B cell (primary cell): ENCODE measurements around the gene SALL3. TPM values are rescaled to one million over a fixed set of nuclear protein-coding genes. Genes with fewer than 3 reads are reported as not detected.

ENCODE experiments used
- ATAC-seq: fragments of 200-7000 bp; cut with Tn5 transposase; one replicate; pipeline ENCODE4 v1.10.0; 2021; ENCODE audit warnings: low read depth, mild to moderate bottlenecking, moderate number of reproducible peaks, moderate library complexity
- CTCF ChIA-PET: fragments of 350-600 bp; sonication (Branson Sonifier 250); formaldehyde crosslinking; loops from one replicate; lab custom pipeline; 2021; ENCODE audit warnings: antibody characterized with exemption, inconsistent platforms; lab: Charles Lee
- POLR2A ChIA-PET: fragments of 350-600 bp; sonication (Branson Sonifier 250); formaldehyde crosslinking; loops from one replicate; lab custom pipeline; 2021; ENCODE audit warnings: antibody characterized with exemption; lab: Charles Lee
- DNase-seq: peaks from one replicate; pipeline ENCODE4 v3.0.0; 2013
- H2AFZ ChIP-seq: 2 replicates; pipeline ENCODE4 v1.6.1; 2012; ENCODE audit warnings: mild to moderate bottlenecking, low read depth, low read length; ENCODE audit not compliant: insufficient read depth, poor library complexity, severe bottlenecking
- H3K27ac ChIP-seq, 2 donors: 1 replicate in 1 of 2; 2 replicates in 1 of 2; pipeline ENCODE4 v1.5.1; 2012 to 2013; ENCODE audit warnings: low read length in 2 of 2, mild to moderate bottlenecking in 2 of 2, moderate library complexity in 1 of 2
- H3K27me3 ChIP-seq, 4 experiments: fragments of 200-600 bp in 1 of 4; sonication (generic) in 1 of 4; replicated peaks in 1 of 4; 1 replicate in 2 of 4; 2 replicates in 2 of 4; pipeline versions ENCODE4 v1.6.1 to v1.7.0; 2013 to 2016; ENCODE audit warnings: low read length in 3 of 4, mild to moderate bottlenecking in 2 of 4, mixed read lengths in 1 of 4, moderate library complexity in 1 of 4; ENCODE audit not compliant: insufficient read depth in 4 of 4, control insufficient read depth in 3 of 4; ENCODE audit errors: control extremely low read depth in 1 of 4
- H3K36me3 ChIP-seq, 2 experiments: replicated peaks in 1 of 2; 1 replicate in 1 of 2; 2 replicates in 1 of 2; pipeline versions ENCODE4 v1.6.1 to v1.7.1; 2013; ENCODE audit warnings: low read length in 1 of 2; ENCODE audit not compliant: insufficient read depth in 2 of 2, control insufficient read depth in 1 of 2; ENCODE audit errors: control extremely low read depth in 1 of 2, extremely low read depth in 1 of 2
- H3K4me1 ChIP-seq, 2 donors: fragments of 200-600 bp in 1 of 2; sonication (generic) in 1 of 2; 1 replicate in 1 of 2; 2 replicates in 1 of 2; pipeline versions ENCODE4 v1.5.1 to v1.6.1; 2013 to 2017; ENCODE audit warnings: low read length in 2 of 2; ENCODE audit not compliant: control insufficient read depth in 2 of 2, insufficient read depth in 2 of 2
- H3K4me2 ChIP-seq: replicated peaks from 2 replicates; pipeline ENCODE3; 2012; ENCODE audit warnings: mild to moderate bottlenecking, low read depth, low read length; ENCODE audit not compliant: poor library complexity, severe bottlenecking
- H3K4me3 ChIP-seq, 5 experiments: fragments of 200-600 bp in 1 of 5; sonication (generic) in 1 of 5; 1 replicate in 3 of 5; 2 replicates in 2 of 5; pipeline versions ENCODE4 v1.5.1 to v1.7.0; 2011 to 2016; ENCODE audit warnings: low read length in 4 of 5, mild to moderate bottlenecking in 4 of 5, low read depth in 2 of 5, control low read depth in 1 of 5, moderate library complexity in 1 of 5; ENCODE audit not compliant: insufficient read depth in 1 of 5; ENCODE audit errors: control extremely low read depth in 1 of 5, extremely low read depth in 1 of 5
- H3K79me2 ChIP-seq: fragments of 200-600 bp; sonication (generic); one replicate; pipeline ENCODE4 v1.6.0; 2016; ENCODE audit warnings: low read length; ENCODE audit not compliant: control insufficient read depth, insufficient read depth
- H3K9ac ChIP-seq: fragments of 200-600 bp; sonication (generic); 2 replicates; pipeline ENCODE4 v1.6.1; 2017; ENCODE audit warnings: mild to moderate bottlenecking, low read length, moderate library complexity
- H3K9me3 ChIP-seq, 3 donors: one replicate each; pipeline versions ENCODE4 v1.6.1 to v1.7.1; 2013; ENCODE audit warnings: low read length in 2 of 3; ENCODE audit not compliant: control insufficient read depth in 2 of 3, insufficient read depth in 1 of 3; ENCODE audit errors: control extremely low read depth in 1 of 3
- H4K20me1 ChIP-seq: 2 replicates; pipeline ENCODE4 v1.6.0; 2012; ENCODE audit warnings: mild to moderate bottlenecking, low read length; ENCODE audit not compliant: insufficient read depth, control insufficient read depth, poor library complexity, severe bottlenecking
- H3K27ac Mint-ChIP-seq: one replicate; pipeline ENCODE4 v1.8.0; 2021; ENCODE audit warnings: mixed read lengths
- H3K27me3 Mint-ChIP-seq: one replicate; pipeline ENCODE4 v1.8.0; 2021; ENCODE audit warnings: mixed read lengths
- H3K4me1 Mint-ChIP-seq: one replicate; pipeline ENCODE4 v1.8.0; 2021; ENCODE audit warnings: mixed read lengths
- H3K4me3 Mint-ChIP-seq: one replicate; pipeline ENCODE4 v1.8.0; 2021; ENCODE audit warnings: mixed read lengths
- H3K9me3 Mint-ChIP-seq: one replicate; pipeline ENCODE4 v1.8.0; 2022; ENCODE audit warnings: mixed read lengths; ENCODE audit not compliant: insufficient read depth
- EZH2 ChIP-seq: IDR thresholded peaks from 2 replicates; pipeline ENCODE4 v1.6.1; 2012; ENCODE audit warnings: borderline replicate concordance, low read depth, mild to moderate bottlenecking, moderate library complexity, low read length; ENCODE audit not compliant: insufficient read depth, poor library complexity, severe bottlenecking
- WGBS: methylation state at CpG from one replicate; pipeline ENCODE4 v1.1.5; 2013; ENCODE audit warnings: missing lambda C conversion rate; ENCODE audit not compliant: insufficient coverage; 5-methylcytosine and 5-hydroxymethylcytosine counted together
- intact Hi-C: fragments of 100-400 bp; cut with micrococcal nuclease; formaldehyde crosslinking; loops from one replicate; pipeline ENCODE4 v1.10.0; 2022
- polyA plus RNA-seq: library from polyadenylated mRNA; depleted of rRNA; stranded (reverse); fragments of >200 nt; gene quantifications from 2 replicates; pipeline ENCODE4 v1.2.3, GENCODE V29; 2012
- total RNA-seq, 2 donors: library from RNA; stranded (reverse); fragments of 120-200 nt in 1 of 2; gene quantifications; 1 replicate in 1 of 2; 2 replicates in 1 of 2; pipeline versions ENCODE4 v1.2.3 to v1.2.4, GENCODE V29; 2013 to 2022
- TF ChIP-seq, protein P1 (sequence below): fragments of 200-600 bp; IDR thresholded peaks from one replicate; pipeline ENCODE4 v1.8.0; 2022; ENCODE audit warnings: antibody characterized with exemption, mild to moderate bottlenecking

The SALL3 gene
- total and polyA plus RNA-seq, 2 donors (not counting 1 experiment from before 2014, with no cell fraction given): not detected

- H3K4me3 Mint-ChIP-seq: no peak overlapping the region
- DNase-seq: no peak
- Histone ChIP-seq H3K36me3 (no peaks in the 10 kb centered on the region), H4K20me1 (no peaks in the 10 kb centered on the region), H3K4me3 (no peak overlapping the region), H3K4me1 (no peaks in the 10 kb centered on the region), H3K4me2 (no peak overlapping the region), H2AFZ (no peak overlapping the region), H3K27me3 (no peaks in the 10 kb centered on the region), H3K9ac (no peak overlapping the region), H3K27ac (no peak overlapping the region), H3K9me3 (peaks cover 0 to 21% (median 0%) of the 10 kb centered on the region in 3 donors), H3K79me2 (no peaks in the 10 kb centered on the region)
- CTCF ChIA-PET: no interaction called here
- H3K4me1 Mint-ChIP-seq: no peaks in the 10 kb centered on the region
- TF ChIP-seq, protein P1, sequence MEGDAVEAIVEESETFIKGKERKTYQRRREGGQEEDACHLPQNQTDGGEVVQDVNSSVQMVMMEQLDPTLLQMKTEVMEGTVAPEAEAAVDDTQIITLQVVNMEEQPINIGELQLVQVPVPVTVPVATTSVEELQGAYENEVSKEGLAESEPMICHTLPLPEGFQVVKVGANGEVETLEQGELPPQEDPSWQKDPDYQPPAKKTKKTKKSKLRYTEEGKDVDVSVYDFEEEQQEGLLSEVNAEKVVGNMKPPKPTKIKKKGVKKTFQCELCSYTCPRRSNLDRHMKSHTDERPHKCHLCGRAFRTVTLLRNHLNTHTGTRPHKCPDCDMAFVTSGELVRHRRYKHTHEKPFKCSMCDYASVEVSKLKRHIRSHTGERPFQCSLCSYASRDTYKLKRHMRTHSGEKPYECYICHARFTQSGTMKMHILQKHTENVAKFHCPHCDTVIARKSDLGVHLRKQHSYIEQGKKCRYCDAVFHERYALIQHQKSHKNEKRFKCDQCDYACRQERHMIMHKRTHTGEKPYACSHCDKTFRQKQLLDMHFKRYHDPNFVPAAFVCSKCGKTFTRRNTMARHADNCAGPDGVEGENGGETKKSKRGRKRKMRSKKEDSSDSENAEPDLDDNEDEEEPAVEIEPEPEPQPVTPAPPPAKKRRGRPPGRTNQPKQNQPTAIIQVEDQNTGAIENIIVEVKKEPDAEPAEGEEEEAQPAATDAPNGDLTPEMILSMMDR: no peak
- TF ChIP-seq EZH2: no peak
- POLR2A ChIA-PET: no interaction called here
- peaks cover 2% of the 10 kb centered on the region for H3K9me3 Mint-ChIP-seq
- intact Hi-C loops: no loop called here
- no peak for ATAC-seq
- no peaks in the 10 kb centered on the region for H3K27me3 Mint-ChIP-seq
- no peak overlapping the region for H3K27ac Mint-ChIP-seq
- 94% methylated on average over 12 of the region's 14 CpGs for WGBS
Observed at GRCh38 chr18:78957140-78957539, 22.5 kb upstream of the SALL3 start.

DNA sequence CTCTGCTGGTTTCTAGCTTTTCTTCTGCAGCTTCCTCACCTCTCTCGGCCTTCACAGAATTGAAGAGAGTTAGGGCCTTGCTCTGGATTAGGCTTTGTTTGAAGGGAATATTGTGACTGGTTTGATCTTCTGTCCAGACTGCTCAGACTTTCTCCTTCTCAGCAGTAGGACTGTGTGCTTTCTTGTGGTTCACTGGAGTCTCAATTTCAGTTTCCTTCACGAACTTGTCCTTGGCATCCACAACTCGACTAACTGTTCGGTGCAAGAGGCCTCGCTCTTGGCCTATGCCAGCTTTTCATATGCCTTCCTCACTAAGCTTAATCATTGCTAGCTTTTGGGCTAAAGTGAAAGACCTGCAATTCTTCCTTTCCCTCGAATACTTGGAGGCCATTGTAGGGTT lies 18.9 kb upstream of the SALL3 start:
- DNase-seq: no peak
- H3K27me3 ChIP-seq: no peaks in the 10 kb centered on the region
- intact Hi-C loops: no loop called here
- H3K4me3 ChIP-seq: no peak overlapping the region
- H3K9ac ChIP-seq: no peak overlapping the region
- TF ChIP-seq, protein P1: no peak
- TF ChIP-seq EZH2: no peak
- peaks cover 0 to 19% (median 0%) of the 10 kb centered on the region in 3 donors for H3K9me3 ChIP-seq
- no peaks in the 10 kb centered on the region for H3K4me1 ChIP-seq
- H2AFZ ChIP-seq: no peak overlapping the region
- Mint-ChIP-seq H3K27me3 (no peaks in the 10 kb centered on the region), H3K4me3 (no peak overlapping the region), H3K9me3 (peaks cover 15% of the 10 kb centered on the region), H3K4me1 (no peaks in the 10 kb centered on the region), H3K27ac (no peak overlapping the region)
- no peak overlapping the region for H3K4me2 ChIP-seq
- no peaks in the 10 kb centered on the region for H4K20me1 ChIP-seq
- no CpG with 5 or more reads among the region's 6 CpGs for WGBS
- H3K27ac ChIP-seq: no peak overlapping the region
- H3K36me3 ChIP-seq: no peaks in the 10 kb centered on the region
- no peak for ATAC-seq
- H3K79me2 ChIP-seq: no peaks in the 10 kb centered on the region
- CTCF ChIA-PET: no interaction called here
- POLR2A ChIA-PET: no interaction called here
